ENCODE data around the gene KIAA0513. TPM values are rescaled to one million over a fixed set of nuclear protein-coding genes. Genes with fewer than 3 reads are reported as not detected.
"Not testable (repeated sequence)": the region's sequence is repeated elsewhere in the genome, so short reads cannot be mapped to it uniquely, and the experiment has no call there.

The KIAA0513 gene
- total RNA-seq, 1 donor, result 26.3 TPM

DNA sequence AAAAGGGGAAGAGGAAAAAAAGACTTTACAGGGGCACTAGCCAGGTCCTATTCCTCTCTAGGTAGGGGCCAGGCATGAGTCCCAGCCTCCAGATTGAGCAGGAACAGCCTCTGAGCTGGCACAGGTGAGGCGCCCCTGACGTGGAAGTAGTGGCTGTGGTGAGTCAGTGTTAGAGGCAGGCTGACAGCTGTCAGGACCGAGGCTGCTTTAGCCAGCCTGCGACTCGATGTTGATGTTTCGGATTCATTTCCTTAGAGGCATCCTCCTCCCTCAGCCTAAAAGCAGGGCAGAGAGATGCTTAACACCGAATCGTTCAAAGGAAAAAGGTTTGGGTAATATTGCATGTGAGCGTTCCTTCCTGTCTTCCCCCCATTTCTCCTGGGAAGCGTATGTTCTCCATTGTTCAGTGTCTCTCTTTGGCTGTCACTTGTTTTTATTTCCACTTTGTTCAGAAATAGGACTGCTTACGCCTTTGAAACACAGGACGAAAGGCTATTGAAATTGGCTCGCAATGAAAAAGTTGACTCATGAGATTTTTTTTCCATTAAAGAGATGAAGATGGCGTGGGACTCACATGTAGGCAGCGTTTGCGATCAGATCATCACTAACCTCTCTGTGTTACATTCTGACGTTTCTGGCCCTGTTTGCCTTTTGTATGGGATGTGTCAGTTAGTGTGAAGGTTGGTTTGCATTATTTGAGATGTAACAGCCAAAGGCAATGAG is 1.3 kb downstream of the KIAA0513 start:
- peak; percentile 58 for DNase-seq (ENCODE audit: low read depth)
- H3K4me3 ChIP-seq (ENCODE audit: low read depth, low read length), result peak overlapping the region; percentile 82
- no peak for TF ChIP-seq CTCF (IDR thresholded peaks at IDR 0.05; ENCODE audit: insufficient read depth, low read depth, low read length)

GRCh38 chr16:85029408-85029784 is 1.8 kb downstream of the KIAA0513 start:
- H3K4me3 ChIP-seq (ENCODE audit: low read depth, low read length), result peak overlapping the region; percentile 29
- peak; percentile 78 for DNase-seq (ENCODE audit: low read depth)
- no peak for TF ChIP-seq CTCF (IDR thresholded peaks at IDR 0.05; ENCODE audit: insufficient read depth, low read depth, low read length)

DNA sequence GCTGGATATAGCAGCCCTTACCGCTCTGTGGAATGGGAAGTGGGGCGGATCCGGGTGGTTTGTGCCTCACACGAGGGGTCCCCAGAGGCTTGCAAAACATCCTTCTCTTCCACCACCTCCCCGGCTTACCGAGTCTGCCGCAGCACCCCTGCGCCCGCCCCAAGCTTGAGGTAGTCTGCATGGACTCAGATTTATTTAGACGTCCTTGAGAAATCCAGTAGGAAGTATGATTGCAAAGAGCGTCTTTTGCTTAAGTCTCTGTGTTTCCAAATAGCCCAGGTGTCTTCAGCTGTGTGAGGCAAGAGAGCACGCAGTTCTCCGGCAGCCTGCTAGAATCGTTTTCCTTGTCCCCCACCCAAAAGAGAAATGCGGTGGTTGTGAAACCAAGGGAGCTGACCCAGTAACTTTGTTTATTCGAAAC is 2.4 kb downstream of the KIAA0513 start:
- no peak for TF ChIP-seq CTCF (IDR thresholded peaks at IDR 0.05; ENCODE audit: insufficient read depth, low read depth, low read length)
- DNase-seq (ENCODE audit: low read depth), result peak; percentile 88
- peak overlapping the region; percentile 29 for H3K4me3 ChIP-seq (ENCODE audit: low read depth, low read length)

GRCh38 chr16:85031451-85031850 is 3.9 kb downstream of the KIAA0513 start:
- TF ChIP-seq CTCF (IDR thresholded peaks at IDR 0.05; ENCODE audit: insufficient read depth, low read depth, low read length), result no peak
- DNase-seq (ENCODE audit: low read depth), result no peak
- H3K4me3 ChIP-seq (ENCODE audit: low read depth, low read length), result no peak overlapping the region

- not testable (repeated sequence) for H3K4me3 ChIP-seq (ENCODE audit: low read depth, low read length); DNase-seq (ENCODE audit: low read depth)
These were observed 4.6 kb downstream of the KIAA0513 start for GRCh38 chr16:85032187-85032586.

- no peak overlapping the region for H3K4me3 ChIP-seq (ENCODE audit: low read depth, low read length)
- TF ChIP-seq CTCF (IDR thresholded peaks at IDR 0.05; ENCODE audit: insufficient read depth, low read depth, low read length), result no peak
- DNase-seq (ENCODE audit: low read depth), result no peak
These were observed 5.6 kb downstream of the KIAA0513 start for GRCh38 chr16:85033171-85033570.

DNA sequence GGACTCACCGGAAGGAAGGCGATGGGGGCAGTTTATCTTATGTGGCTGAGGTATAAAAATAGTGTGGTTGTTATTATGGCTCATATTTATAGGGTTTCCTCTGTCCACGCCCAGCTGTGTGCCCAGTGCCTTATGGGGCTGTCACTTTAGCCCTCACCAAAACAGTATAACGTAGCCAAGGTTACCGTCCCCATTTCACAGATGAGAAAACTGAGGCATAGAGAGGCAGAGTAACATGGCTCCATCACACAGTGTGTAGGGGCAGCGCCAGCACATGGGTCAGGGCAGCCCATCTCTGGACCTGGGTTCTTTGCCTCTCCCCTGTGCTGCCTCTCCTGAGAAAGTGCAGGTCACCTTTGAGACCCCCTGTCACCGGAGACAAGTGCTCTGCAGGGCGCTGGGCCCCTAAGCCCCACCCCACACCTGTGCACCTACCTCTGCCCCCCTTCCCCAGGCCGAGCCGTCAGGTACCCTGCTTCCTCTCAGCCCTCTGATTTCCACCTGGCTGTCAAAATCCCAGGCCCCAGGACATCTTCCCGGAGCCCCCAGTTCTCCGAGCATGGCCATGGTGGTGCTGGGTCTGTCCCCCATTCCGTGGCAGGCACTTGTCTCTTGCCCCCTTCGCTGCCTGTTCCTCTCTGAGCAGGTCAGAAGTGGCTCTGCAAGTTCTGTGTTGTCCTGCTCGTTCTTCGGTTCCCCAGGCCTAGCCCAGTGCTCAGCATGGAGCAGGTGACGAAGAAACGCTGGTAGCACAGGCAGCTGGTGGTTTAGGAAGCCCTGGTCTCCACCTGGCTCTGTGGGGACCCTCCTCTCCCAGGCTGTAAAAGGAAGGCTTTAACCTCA is 7.2 kb downstream of the KIAA0513 start:
- no peak for TF ChIP-seq CTCF (IDR thresholded peaks at IDR 0.05; ENCODE audit: insufficient read depth, low read depth, low read length)
- DNase-seq (ENCODE audit: low read depth), result no peak
- no peak overlapping the region for H3K4me3 ChIP-seq (ENCODE audit: low read depth, low read length)

Measured in fibroblast of villous mesenchyme (primary cell).